ENCODE measurements around the gene DENND6B. TPM values are rescaled to one million over a fixed set of nuclear protein-coding genes. Genes with fewer than 3 reads are reported as not detected.
A peak's percentile ranks its signal among the peaks of the same experiment; 100 is the strongest.

DENND6B gene
- total and polyA plus RNA-seq, 4 donors: 0.86 to 1.2 (median 1.1) TPM

GRCh38 chr22:50303515-50303847, 23.3 kb downstream of the DENND6B start:
- Histone ChIP-seq H3K27ac (ENCODE audit: low read depth in 1 of 2, low read length in 2 of 2) (peak overlapping the region; percentile 75 to 85), H3K4me3 (ENCODE audit: low read depth in 1 of 3, low read length in 3 of 3) (no peak overlapping the region), H3K27me3 (ENCODE audit: control insufficient read depth in 4 of 4, insufficient read depth in 4 of 4, low read length in 3 of 4) (no peaks in the 10 kb centered on the region), H3K4me1 (ENCODE audit: control insufficient read depth in 4 of 4, insufficient read depth in 4 of 4, low read length in 3 of 4) (peaks cover 32 to 81% (median 57%) of the 10 kb centered on the region in 4 donors), H3K9ac (ENCODE audit: low read depth in 1 of 2, low read length in 2 of 2) (peak overlapping the region in 1 of 2 donors; percentile 22), H3K9me3 (ENCODE audit: control insufficient read depth in 4 of 4, low read length in 3 of 4) (no peaks in the 10 kb centered on the region), H3K36me3 (ENCODE audit: control insufficient read depth in 4 of 4, insufficient read depth in 3 of 4, low read depth in 1 of 4, low read length in 3 of 4) (no peaks in the 10 kb centered on the region)
- TF ChIP-seq ATF3 (IDR thresholded peaks at IDR 0.05) (no peak), CTCF (IDR thresholded peaks at IDR 0.05; ENCODE audit: low read depth, low read length, missing input control) (no peak), RAD21 (IDR thresholded peaks at IDR 0.05) (no peak), SP1 (IDR thresholded peaks at IDR 0.05) (no peak), RXRA (IDR thresholded peaks at IDR 0.05) (no peak), HNF4G (IDR thresholded peaks at IDR 0.05) (no peak), MAX (IDR thresholded peaks at IDR 0.05) (no peak), GABPA (IDR thresholded peaks at IDR 0.05 in 1 of 2, conservative IDR thresholded peaks at IDR 0.05 in 1 of 2) (no peak), TAF1 (conservative IDR thresholded peaks at IDR 0.05) (no peak), YY1 (IDR thresholded peaks at IDR 0.05) (no peak), NR2F2 (IDR thresholded peaks at IDR 0.05) (no peak), EGR1 (IDR thresholded peaks at IDR 0.05; ENCODE audit: low read depth in 2 of 2) (no peak)
- 77% methylated on average over 7 of the region's 7 CpGs for WGBS
- DNase-seq (ENCODE audit: low spot score): no peak

GRCh38 chr22:50302564-50302963, 24.2 kb downstream of the DENND6B start:
- no peaks in the 10 kb centered on the region for H3K36me3 ChIP-seq (ENCODE audit: control insufficient read depth in 4 of 4, insufficient read depth in 3 of 4, low read depth in 1 of 4, low read length in 3 of 4)
- DNase-seq (ENCODE audit: low spot score): no peak
- H3K4me3 ChIP-seq (ENCODE audit: low read depth in 1 of 3, low read length in 3 of 3): no peak overlapping the region
- no peaks in the 10 kb centered on the region for H3K9me3 ChIP-seq (ENCODE audit: control insufficient read depth in 4 of 4, low read length in 3 of 4)
- WGBS: 55% methylated on average over 5 of the region's 5 CpGs
- H3K27me3 ChIP-seq (ENCODE audit: control insufficient read depth in 4 of 4, insufficient read depth in 4 of 4, low read length in 3 of 4): no peaks in the 10 kb centered on the region
- H3K9ac ChIP-seq (ENCODE audit: low read depth in 1 of 2, low read length in 2 of 2): no peak overlapping the region
- H3K4me1 ChIP-seq (ENCODE audit: control insufficient read depth in 4 of 4, insufficient read depth in 4 of 4, low read length in 3 of 4): peaks cover 38 to 85% (median 61%) of the 10 kb centered on the region in 4 donors
- TF ChIP-seq TAF1 (conservative IDR thresholded peaks at IDR 0.05) (no peak), NR2F2 (IDR thresholded peaks at IDR 0.05) (no peak), FOXA2 (IDR thresholded peaks at IDR 0.05) (no peak), HNF4A (conservative IDR thresholded peaks at IDR 0.05) (no peak), RXRA (IDR thresholded peaks at IDR 0.05) (no peak), FOXA1 (IDR thresholded peaks at IDR 0.05) (no peak), REST (IDR thresholded peaks at IDR 0.05) (no peak), SP1 (IDR thresholded peaks at IDR 0.05) (no peak), RAD21 (IDR thresholded peaks at IDR 0.05) (no peak), ZBTB33 (IDR thresholded peaks at IDR 0.05) (no peak), ATF3 (IDR thresholded peaks at IDR 0.05) (no peak), JUND (IDR thresholded peaks at IDR 0.05) (no peak), HNF4G (IDR thresholded peaks at IDR 0.05) (no peak)
- H3K27ac ChIP-seq (ENCODE audit: low read depth in 1 of 2, low read length in 2 of 2): peak overlapping the region; percentile 23 to 75

Measured in liver (tissue), 9 donors.